ENCODE measurements around the gene RNU1-2. TPM values are rescaled to one million over a fixed set of nuclear protein-coding genes. Genes with fewer than 3 reads are reported as not detected.
"Not testable (repeated sequence)": the region's sequence is repeated elsewhere in the genome, so short reads cannot be mapped to it uniquely, and the experiment has no call there.

The RNU1-2 gene
- polyA plus RNA-seq, 3 donors, result not detected

DNA sequence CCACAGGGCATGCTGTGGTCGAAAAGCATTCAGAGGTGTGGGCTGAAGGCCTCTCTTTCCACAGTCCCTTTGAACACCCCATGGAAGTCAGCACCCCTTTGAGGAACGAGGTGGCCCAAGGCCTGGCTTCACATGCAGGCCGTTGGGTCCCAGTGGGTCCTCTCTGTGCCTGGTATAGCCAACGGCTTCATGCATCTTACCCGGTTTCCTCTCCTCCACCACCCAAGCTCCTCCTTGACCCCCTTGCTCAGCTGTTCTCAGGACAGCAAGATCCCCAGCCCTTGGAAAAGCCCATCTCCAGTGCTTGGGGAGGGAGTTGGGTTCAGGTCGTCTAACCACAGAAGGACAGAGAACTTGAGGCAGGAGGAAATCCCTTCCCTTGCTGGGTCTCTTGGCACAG is 27.0 kb upstream of the RNU1-2 start:
- H3K27ac Mint-ChIP-seq; H3K79me2 ChIP-seq (ENCODE audit: insufficient read depth, low read length); H3K4me3 ChIP-seq (replicated peaks in 1 of 3; ENCODE audit: low read depth in 2 of 3, low read length in 3 of 3); H2AFZ ChIP-seq (ENCODE audit: insufficient read depth, low read depth, low read length, poor library complexity, severe bottlenecking); H3K9ac ChIP-seq (ENCODE audit: insufficient read depth, low read length, poor library complexity, severe bottlenecking); H3K27ac ChIP-seq (ENCODE audit: low read depth in 1 of 2, low read length in 2 of 2); H3K9me3 ChIP-seq (replicated peaks in 1 of 2; ENCODE audit: control insufficient read depth in 1 of 2, insufficient read depth in 1 of 2, low read length in 2 of 2); H3K36me3 ChIP-seq (replicated peaks in 1 of 2; ENCODE audit: control insufficient read depth in 1 of 2, insufficient read depth in 2 of 2, low read length in 2 of 2); H3K4me3 Mint-ChIP-seq; H3K36me3 Mint-ChIP-seq; H3K4me1 ChIP-seq (ENCODE audit: control insufficient read depth in 1 of 2, insufficient read depth in 2 of 2, low read length in 2 of 2); H3K4me1 Mint-ChIP-seq; H3K4me2 ChIP-seq (replicated peaks; ENCODE audit: extremely low read depth, low read length, poor library complexity, severe bottlenecking); H4K20me1 ChIP-seq (ENCODE audit: insufficient read depth, low read length); DNase-seq; intact Hi-C loops (cut with micrococcal nuclease): not testable (repeated sequence)
- WGBS (ENCODE audit: insufficient coverage), result no CpG with 5 or more reads among the region's 6 CpGs
- H3K9me3 Mint-ChIP-seq, result peaks cover 2 to 16% (median 12%) of the 10 kb centered on the region in 7 donors
- peaks cover 19 to 27% (median 24%) of the 10 kb centered on the region in 3 donors for H3K27me3 Mint-ChIP-seq (ENCODE audit: low read depth in 3 of 3)
- H3K27me3 ChIP-seq (ENCODE audit: control insufficient read depth in 2 of 2, insufficient read depth in 2 of 2, low read length in 2 of 2), result peaks cover 4 to 25% of the 10 kb centered on the region in 2 donors

GRCh38 chr1:16869996-16870395 is 25.8 kb upstream of the RNU1-2 start:
- H3K4me3 ChIP-seq (replicated peaks in 1 of 3; ENCODE audit: low read depth in 2 of 3, low read length in 3 of 3); DNase-seq; intact Hi-C loops (cut with micrococcal nuclease); H3K4me1 ChIP-seq (ENCODE audit: control insufficient read depth in 1 of 2, insufficient read depth in 2 of 2, low read length in 2 of 2); H3K9me3 ChIP-seq (replicated peaks in 1 of 2; ENCODE audit: control insufficient read depth in 1 of 2, insufficient read depth in 1 of 2, low read length in 2 of 2); H3K36me3 ChIP-seq (replicated peaks in 1 of 2; ENCODE audit: control insufficient read depth in 1 of 2, insufficient read depth in 2 of 2, low read length in 2 of 2); H3K79me2 ChIP-seq (ENCODE audit: insufficient read depth, low read length); H3K9ac ChIP-seq (ENCODE audit: insufficient read depth, low read length, poor library complexity, severe bottlenecking); H4K20me1 ChIP-seq (ENCODE audit: insufficient read depth, low read length); H3K4me2 ChIP-seq (replicated peaks; ENCODE audit: extremely low read depth, low read length, poor library complexity, severe bottlenecking); H3K4me3 Mint-ChIP-seq; H3K27ac ChIP-seq (ENCODE audit: low read depth in 1 of 2, low read length in 2 of 2); H3K27ac Mint-ChIP-seq; H2AFZ ChIP-seq (ENCODE audit: insufficient read depth, low read depth, low read length, poor library complexity, severe bottlenecking); H3K36me3 Mint-ChIP-seq: not testable (repeated sequence)
- peaks cover 10% of the 10 kb centered on the region for H3K4me1 Mint-ChIP-seq
- H3K9me3 Mint-ChIP-seq, result peaks cover 2 to 16% (median 13%) of the 10 kb centered on the region in 7 donors
- H3K27me3 ChIP-seq (ENCODE audit: control insufficient read depth in 2 of 2, insufficient read depth in 2 of 2, low read length in 2 of 2), result peaks cover 5 to 30% of the 10 kb centered on the region in 2 donors
- peaks cover 28 to 35% (median 31%) of the 10 kb centered on the region in 3 donors for H3K27me3 Mint-ChIP-seq (ENCODE audit: low read depth in 3 of 3)
- no CpG with 5 or more reads among the region's 7 CpGs for WGBS (ENCODE audit: insufficient coverage)

DNA sequence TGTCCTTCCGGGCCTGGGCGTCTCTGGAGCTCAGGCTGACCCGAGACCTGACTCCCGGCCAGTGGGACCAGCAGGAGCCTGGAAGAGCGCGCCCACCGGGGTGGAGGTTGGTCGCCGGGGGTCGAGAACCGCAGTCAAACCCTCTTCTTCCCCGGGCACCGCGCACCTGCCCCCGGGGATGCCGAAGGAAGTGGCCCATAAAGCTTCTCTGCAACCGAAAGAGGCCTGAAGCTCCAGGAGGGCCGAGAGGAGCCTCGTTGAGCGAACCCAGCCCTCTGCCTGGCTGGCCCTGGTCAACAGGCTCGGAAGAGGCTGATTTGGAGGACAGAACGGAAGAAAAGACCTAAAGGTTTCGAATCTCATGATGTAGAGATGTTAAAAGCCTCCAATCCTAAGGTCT is 24.6 kb upstream of the RNU1-2 start:
- H3K4me3 ChIP-seq (replicated peaks in 1 of 3; ENCODE audit: low read depth in 2 of 3, low read length in 3 of 3); H3K9me3 ChIP-seq (replicated peaks in 1 of 2; ENCODE audit: control insufficient read depth in 1 of 2, insufficient read depth in 1 of 2, low read length in 2 of 2); H3K27ac Mint-ChIP-seq; intact Hi-C loops (cut with micrococcal nuclease); H3K4me2 ChIP-seq (replicated peaks; ENCODE audit: extremely low read depth, low read length, poor library complexity, severe bottlenecking); H3K9ac ChIP-seq (ENCODE audit: insufficient read depth, low read length, poor library complexity, severe bottlenecking); H3K79me2 ChIP-seq (ENCODE audit: insufficient read depth, low read length); H3K27ac ChIP-seq (ENCODE audit: low read depth in 1 of 2, low read length in 2 of 2); H3K4me3 Mint-ChIP-seq; DNase-seq; H3K36me3 Mint-ChIP-seq; H4K20me1 ChIP-seq (ENCODE audit: insufficient read depth, low read length); H3K36me3 ChIP-seq (replicated peaks in 1 of 2; ENCODE audit: control insufficient read depth in 1 of 2, insufficient read depth in 2 of 2, low read length in 2 of 2); H2AFZ ChIP-seq (ENCODE audit: insufficient read depth, low read depth, low read length, poor library complexity, severe bottlenecking); H3K4me1 ChIP-seq (ENCODE audit: control insufficient read depth in 1 of 2, insufficient read depth in 2 of 2, low read length in 2 of 2): not testable (repeated sequence)
- H3K27me3 ChIP-seq (ENCODE audit: control insufficient read depth in 2 of 2, insufficient read depth in 2 of 2, low read length in 2 of 2), result peaks cover 13 to 35% of the 10 kb centered on the region in 2 donors
- Mint-ChIP-seq H3K4me1 (peaks cover 12% of the 10 kb centered on the region), H3K9me3 (peaks cover 2 to 16% (median 13%) of the 10 kb centered on the region in 7 donors), H3K27me3 (ENCODE audit: low read depth in 3 of 3) (peaks cover 38 to 46% (median 41%) of the 10 kb centered on the region in 3 donors)
- 96% methylated on average over 6 of the region's 23 CpGs for WGBS (ENCODE audit: insufficient coverage)

- peak in 1 of 3 donors; percentile 9 for DNase-seq
- H3K27me3 ChIP-seq (ENCODE audit: control insufficient read depth in 2 of 2, insufficient read depth in 2 of 2, low read length in 2 of 2), result peaks cover 16 to 35% of the 10 kb centered on the region in 2 donors
- H3K4me3 ChIP-seq (replicated peaks in 1 of 3; ENCODE audit: low read depth in 2 of 3, low read length in 3 of 3), result not testable (repeated sequence)
Measured at GRCh38 chr1:16872152-16873075, 23.4 kb upstream of the RNU1-2 start.

More at GRCh38 chr1:16872152-16873075, 23.4 kb upstream of the RNU1-2 start:
- H3K9me3 ChIP-seq (replicated peaks in 1 of 2; ENCODE audit: control insufficient read depth in 1 of 2, insufficient read depth in 1 of 2, low read length in 2 of 2); H3K36me3 ChIP-seq (replicated peaks in 1 of 2; ENCODE audit: control insufficient read depth in 1 of 2, insufficient read depth in 2 of 2, low read length in 2 of 2); H3K79me2 ChIP-seq (ENCODE audit: insufficient read depth, low read length); H3K9ac ChIP-seq (ENCODE audit: insufficient read depth, low read length, poor library complexity, severe bottlenecking); H3K4me2 ChIP-seq (replicated peaks; ENCODE audit: extremely low read depth, low read length, poor library complexity, severe bottlenecking); H3K27ac ChIP-seq (ENCODE audit: low read depth in 1 of 2, low read length in 2 of 2); H4K20me1 ChIP-seq (ENCODE audit: insufficient read depth, low read length); intact Hi-C loops (cut with micrococcal nuclease); H2AFZ ChIP-seq (ENCODE audit: insufficient read depth, low read depth, low read length, poor library complexity, severe bottlenecking); H3K27ac Mint-ChIP-seq; H3K4me1 ChIP-seq (ENCODE audit: control insufficient read depth in 1 of 2, insufficient read depth in 2 of 2, low read length in 2 of 2); H3K36me3 Mint-ChIP-seq: not testable (repeated sequence)
- Mint-ChIP-seq H3K4me3 (peak overlapping the region; percentile 63 to 87), H3K9me3 (peaks cover 2 to 16% (median 13%) of the 10 kb centered on the region in 7 donors), H3K4me1 (peaks cover 11% of the 10 kb centered on the region), H3K27me3 (ENCODE audit: low read depth in 3 of 3) (peaks cover 45 to 51% (median 50%) of the 10 kb centered on the region in 3 donors)
- WGBS (ENCODE audit: insufficient coverage), result 57% methylated on average over 34 of the region's 66 CpGs

All from CD14-positive monocyte (primary cell).